B cell (primary cell): ENCODE measurements around the gene MYL7.

ENCODE experiments used
- EZH2 ChIP-seq: IDR thresholded peaks from 2 replicates; pipeline ENCODE4 v1.6.1; 2012; ENCODE audit warnings: borderline replicate concordance, low read depth, mild to moderate bottlenecking, moderate library complexity, low read length; ENCODE audit not compliant: insufficient read depth, poor library complexity, severe bottlenecking
- TF ChIP-seq, protein P1 (sequence below): fragments of 200-600 bp; IDR thresholded peaks from one replicate; pipeline ENCODE4 v1.8.0; 2022; ENCODE audit warnings: antibody characterized with exemption, mild to moderate bottlenecking

DNA sequence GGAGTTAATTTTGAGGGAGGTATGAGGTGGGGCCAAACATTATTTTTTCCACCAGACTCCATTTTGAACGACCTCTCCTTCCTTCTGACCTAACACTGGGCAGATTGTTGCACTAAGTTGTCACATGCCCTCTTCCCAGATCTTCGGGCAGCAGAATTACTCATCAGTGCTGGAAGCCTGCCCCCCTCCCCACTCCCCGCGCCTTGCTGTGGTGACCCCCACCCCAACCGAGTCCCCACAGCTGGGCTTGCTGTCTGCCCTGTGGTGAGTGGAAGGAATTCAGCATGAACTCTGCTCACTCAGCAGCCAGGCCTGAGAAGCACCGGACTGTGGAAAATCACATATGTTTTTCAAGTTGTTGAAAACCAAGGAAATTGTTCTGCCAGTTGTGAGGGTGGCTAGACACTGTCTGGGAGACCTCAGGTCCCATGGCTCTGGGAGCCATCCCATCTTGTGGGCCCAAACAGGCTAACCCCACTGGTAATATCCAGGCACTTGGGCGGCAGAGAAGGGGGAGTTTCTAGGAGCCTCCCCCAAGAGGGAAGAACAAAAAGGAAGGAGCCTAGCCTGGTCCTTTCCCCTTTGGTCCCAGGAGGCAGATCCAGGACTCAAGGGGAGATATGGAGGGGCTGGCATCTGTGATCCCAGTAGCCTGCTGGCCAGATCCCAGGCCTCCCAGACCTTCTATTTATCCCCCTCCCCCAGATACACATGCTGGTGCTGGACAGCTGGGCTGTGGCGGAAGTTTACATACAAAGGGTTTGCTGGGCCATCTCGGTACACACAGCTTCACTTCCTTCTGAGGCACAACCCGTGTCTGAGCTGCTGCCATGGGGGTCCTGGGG, 40.5 kb downstream of the MYL7 start:
- TF ChIP-seq, protein P1, sequence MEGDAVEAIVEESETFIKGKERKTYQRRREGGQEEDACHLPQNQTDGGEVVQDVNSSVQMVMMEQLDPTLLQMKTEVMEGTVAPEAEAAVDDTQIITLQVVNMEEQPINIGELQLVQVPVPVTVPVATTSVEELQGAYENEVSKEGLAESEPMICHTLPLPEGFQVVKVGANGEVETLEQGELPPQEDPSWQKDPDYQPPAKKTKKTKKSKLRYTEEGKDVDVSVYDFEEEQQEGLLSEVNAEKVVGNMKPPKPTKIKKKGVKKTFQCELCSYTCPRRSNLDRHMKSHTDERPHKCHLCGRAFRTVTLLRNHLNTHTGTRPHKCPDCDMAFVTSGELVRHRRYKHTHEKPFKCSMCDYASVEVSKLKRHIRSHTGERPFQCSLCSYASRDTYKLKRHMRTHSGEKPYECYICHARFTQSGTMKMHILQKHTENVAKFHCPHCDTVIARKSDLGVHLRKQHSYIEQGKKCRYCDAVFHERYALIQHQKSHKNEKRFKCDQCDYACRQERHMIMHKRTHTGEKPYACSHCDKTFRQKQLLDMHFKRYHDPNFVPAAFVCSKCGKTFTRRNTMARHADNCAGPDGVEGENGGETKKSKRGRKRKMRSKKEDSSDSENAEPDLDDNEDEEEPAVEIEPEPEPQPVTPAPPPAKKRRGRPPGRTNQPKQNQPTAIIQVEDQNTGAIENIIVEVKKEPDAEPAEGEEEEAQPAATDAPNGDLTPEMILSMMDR: no peak
- TF ChIP-seq EZH2: no peak
